ENCODE results near the gene PIP4K2A.

PIP4K2A gene

DNA sequence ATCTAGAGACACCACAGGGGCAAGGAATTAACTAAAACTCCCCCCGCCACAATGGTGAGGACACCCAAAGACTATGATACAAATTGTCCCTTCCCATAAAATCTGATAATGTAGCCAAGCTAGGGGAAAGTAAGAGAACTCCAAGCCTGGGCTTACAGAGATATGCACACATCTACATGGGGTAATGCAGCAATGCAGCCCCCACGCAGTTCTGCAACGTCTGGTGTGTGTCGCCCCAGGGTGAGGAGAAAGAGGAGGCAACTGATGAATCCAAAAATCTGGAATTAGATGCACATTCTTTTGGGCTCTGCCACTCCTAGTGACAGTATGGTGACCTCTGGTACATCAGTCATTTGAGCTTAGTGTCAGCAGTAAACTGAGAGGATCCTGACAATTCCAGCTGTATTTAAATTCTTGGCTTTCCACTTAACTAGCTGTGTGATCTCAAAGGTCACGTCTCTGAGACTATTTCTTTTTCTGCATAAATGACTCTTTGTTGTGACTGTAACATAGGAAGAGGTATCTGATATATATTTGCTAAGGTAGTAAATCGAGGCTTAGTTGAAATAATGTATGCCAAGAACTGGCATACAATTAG is 51.5 kb downstream of the PIP4K2A start:
- ATAC-seq, result no peak
- no peak for TF ChIP-seq OSR1 (CRISPR knock-in tag; IDR thresholded peaks at IDR 0.05)
- TF ChIP-seq ZFP30 (CRISPR knock-in tag; IDR thresholded peaks at IDR 0.05), result no peak

DNA sequence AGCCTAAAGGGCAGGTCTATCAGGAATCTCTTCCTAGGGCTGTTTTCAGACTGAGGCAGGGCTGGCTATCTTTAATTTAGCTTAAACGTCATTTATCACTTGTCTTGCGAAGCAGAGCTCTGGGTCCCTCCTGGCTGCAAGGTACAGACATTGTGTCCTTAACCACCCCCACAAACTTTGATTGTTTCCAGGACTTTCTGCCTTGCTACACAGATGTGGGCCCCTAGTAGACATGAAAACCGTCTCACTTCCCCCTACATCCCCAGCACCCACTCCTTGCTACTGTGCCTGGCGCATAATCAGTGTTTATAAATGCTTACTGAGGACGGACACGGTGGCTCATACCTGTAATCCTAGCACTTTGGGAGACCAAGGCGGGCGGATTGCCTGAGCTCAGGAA is 54.5 kb downstream of the PIP4K2A start:
- no peak for ATAC-seq
- TF ChIP-seq ZFP3 (CRISPR knock-in tag; IDR thresholded peaks at IDR 0.05) (no peak), ARNTL (CRISPR knock-in tag; IDR thresholded peaks at IDR 0.05; ENCODE audit: borderline replicate concordance, low read depth) (no peak), TCF4 (CRISPR knock-in tag; IDR thresholded peaks at IDR 0.05; ENCODE audit: borderline replicate concordance) (no peak), SNAI2 (CRISPR knock-in tag; IDR thresholded peaks at IDR 0.05) (no peak), RARB (CRISPR knock-in tag; IDR thresholded peaks at IDR 0.05) (no peak), CSDC2 (CRISPR knock-in tag; IDR thresholded peaks at IDR 0.05) (no peak), GLIS3 (CRISPR knock-in tag; IDR thresholded peaks at IDR 0.05) (no peak), PPARA (CRISPR knock-in tag; IDR thresholded peaks at IDR 0.05; ENCODE audit: borderline replicate concordance) (no peak)
- TF ChIP-seq, protein P1, sequence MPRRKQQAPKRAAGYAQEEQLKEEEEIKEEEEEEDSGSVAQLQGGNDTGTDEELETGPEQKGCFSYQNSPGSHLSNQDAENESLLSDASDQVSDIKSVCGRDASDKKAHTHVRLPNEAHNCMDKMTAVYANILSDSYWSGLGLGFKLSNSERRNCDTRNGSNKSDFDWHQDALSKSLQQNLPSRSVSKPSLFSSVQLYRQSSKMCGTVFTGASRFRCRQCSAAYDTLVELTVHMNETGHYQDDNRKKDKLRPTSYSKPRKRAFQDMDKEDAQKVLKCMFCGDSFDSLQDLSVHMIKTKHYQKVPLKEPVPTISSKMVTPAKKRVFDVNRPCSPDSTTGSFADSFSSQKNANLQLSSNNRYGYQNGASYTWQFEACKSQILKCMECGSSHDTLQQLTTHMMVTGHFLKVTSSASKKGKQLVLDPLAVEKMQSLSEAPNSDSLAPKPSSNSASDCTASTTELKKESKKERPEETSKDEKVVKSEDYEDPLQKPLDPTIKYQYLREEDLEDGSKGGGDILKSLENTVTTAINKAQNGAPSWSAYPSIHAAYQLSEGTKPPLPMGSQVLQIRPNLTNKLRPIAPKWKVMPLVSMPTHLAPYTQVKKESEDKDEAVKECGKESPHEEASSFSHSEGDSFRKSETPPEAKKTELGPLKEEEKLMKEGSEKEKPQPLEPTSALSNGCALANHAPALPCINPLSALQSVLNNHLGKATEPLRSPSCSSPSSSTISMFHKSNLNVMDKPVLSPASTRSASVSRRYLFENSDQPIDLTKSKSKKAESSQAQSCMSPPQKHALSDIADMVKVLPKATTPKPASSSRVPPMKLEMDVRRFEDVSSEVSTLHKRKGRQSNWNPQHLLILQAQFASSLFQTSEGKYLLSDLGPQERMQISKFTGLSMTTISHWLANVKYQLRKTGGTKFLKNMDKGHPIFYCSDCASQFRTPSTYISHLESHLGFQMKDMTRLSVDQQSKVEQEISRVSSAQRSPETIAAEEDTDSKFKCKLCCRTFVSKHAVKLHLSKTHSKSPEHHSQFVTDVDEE (CRISPR knock-in tag; IDR thresholded peaks at IDR 0.05), result no peak
- TF ChIP-seq, protein P2, sequence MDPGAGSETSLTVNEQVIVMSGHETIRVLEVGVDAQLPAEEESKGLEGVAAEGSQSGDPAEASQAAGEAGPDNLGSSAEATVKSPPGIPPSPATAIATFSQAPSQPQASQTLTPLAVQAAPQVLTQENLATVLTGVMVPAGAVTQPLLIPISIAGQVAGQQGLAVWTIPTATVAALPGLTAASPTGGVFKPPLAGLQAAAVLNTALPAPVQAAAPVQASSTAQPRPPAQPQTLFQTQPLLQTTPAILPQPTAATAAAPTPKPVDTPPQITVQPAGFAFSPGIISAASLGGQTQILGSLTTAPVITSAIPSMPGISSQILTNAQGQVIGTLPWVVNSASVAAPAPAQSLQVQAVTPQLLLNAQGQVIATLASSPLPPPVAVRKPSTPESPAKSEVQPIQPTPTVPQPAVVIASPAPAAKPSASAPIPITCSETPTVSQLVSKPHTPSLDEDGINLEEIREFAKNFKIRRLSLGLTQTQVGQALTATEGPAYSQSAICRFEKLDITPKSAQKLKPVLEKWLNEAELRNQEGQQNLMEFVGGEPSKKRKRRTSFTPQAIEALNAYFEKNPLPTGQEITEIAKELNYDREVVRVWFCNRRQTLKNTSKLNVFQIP (CRISPR knock-in tag; IDR thresholded peaks at IDR 0.05; ENCODE audit: borderline replicate concordance, low read depth), result no peak

DNA sequence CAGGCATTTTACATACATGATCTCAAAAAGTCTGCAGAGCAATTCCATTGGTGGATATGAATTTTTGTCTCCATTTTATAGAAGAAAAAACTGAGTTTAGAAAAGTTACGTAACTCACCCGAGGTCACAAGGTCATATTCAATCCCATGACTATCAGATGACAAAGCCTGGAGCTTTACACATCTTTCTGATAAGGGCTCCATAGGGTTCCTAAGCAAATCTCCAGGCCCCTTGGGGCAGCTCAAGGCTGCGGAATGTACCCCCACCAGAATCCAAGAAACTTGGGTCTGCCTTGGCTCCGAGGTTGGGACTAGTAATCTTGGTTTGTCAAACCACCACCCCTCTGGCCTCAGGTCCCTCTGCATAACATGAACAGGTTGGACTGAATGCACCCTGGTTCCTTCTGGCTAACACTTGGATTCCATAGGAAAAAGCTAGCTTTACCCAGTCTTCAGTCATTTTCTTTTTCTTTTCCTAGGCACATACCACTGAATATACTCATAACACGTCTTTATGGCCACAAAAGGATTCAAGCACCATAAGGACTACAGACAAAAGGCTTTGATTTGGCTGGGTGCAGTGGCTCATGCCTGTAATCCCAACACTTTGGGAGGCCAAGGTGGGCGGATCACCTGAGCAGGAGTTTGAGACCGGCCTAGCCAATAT is 55.5 kb downstream of the PIP4K2A start:
- no peak for ATAC-seq
- TF ChIP-seq ZFP3 (CRISPR knock-in tag; IDR thresholded peaks at IDR 0.05) (no peak), BACH2 (CRISPR knock-in tag; IDR thresholded peaks at IDR 0.05; ENCODE audit: borderline replicate concordance) (no peak), ZNF8 (CRISPR knock-in tag; IDR thresholded peaks at IDR 0.05) (no peak), ZNF70 (CRISPR knock-in tag; IDR thresholded peaks at IDR 0.05) (no peak), ARNTL (CRISPR knock-in tag; IDR thresholded peaks at IDR 0.05; ENCODE audit: borderline replicate concordance, low read depth) (no peak), ISL1 (CRISPR knock-in tag; IDR thresholded peaks at IDR 0.05) (no peak), PPARA (CRISPR knock-in tag; IDR thresholded peaks at IDR 0.05; ENCODE audit: borderline replicate concordance) (no peak), OSR1 (CRISPR knock-in tag; IDR thresholded peaks at IDR 0.05) (no peak), ZNF565 (CRISPR knock-in tag; conservative IDR thresholded peaks at IDR 0.05; ENCODE audit: low read depth) (no peak), TOX (CRISPR knock-in tag; IDR thresholded peaks at IDR 0.05; ENCODE audit: borderline replicate concordance) (no peak), GLIS3 (CRISPR knock-in tag; IDR thresholded peaks at IDR 0.05) (no peak), TCF4 (CRISPR knock-in tag; IDR thresholded peaks at IDR 0.05; ENCODE audit: borderline replicate concordance) (no peak), SNAI2 (CRISPR knock-in tag; IDR thresholded peaks at IDR 0.05) (no peak)
- TF ChIP-seq, protein P2 (CRISPR knock-in tag; IDR thresholded peaks at IDR 0.05; ENCODE audit: borderline replicate concordance, low read depth), result no peak
- TF ChIP-seq, protein P1 (CRISPR knock-in tag; IDR thresholded peaks at IDR 0.05), result no peak
- TF ChIP-seq, protein P3, sequence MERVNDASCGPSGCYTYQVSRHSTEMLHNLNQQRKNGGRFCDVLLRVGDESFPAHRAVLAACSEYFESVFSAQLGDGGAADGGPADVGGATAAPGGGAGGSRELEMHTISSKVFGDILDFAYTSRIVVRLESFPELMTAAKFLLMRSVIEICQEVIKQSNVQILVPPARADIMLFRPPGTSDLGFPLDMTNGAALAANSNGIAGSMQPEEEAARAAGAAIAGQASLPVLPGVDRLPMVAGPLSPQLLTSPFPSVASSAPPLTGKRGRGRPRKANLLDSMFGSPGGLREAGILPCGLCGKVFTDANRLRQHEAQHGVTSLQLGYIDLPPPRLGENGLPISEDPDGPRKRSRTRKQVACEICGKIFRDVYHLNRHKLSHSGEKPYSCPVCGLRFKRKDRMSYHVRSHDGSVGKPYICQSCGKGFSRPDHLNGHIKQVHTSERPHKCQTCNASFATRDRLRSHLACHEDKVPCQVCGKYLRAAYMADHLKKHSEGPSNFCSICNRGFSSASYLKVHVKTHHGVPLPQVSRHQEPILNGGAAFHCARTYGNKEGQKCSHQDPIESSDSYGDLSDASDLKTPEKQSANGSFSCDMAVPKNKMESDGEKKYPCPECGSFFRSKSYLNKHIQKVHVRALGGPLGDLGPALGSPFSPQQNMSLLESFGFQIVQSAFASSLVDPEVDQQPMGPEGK (CRISPR knock-in tag; IDR thresholded peaks at IDR 0.05; ENCODE audit: borderline replicate concordance), result no peak

All from SK-N-SH treated with all-trans-retinoic acid at 6 μM for 48 hours (cell line).